Common myeloid progenitor, CD34-positive (primary cell): Measurements from ENCODE around the gene CCDC69.
"Not testable (repeated sequence)": the region's sequence is repeated elsewhere in the genome, so short reads cannot be mapped to it uniquely, and the experiment has no call there.

Source experiments
- CTCF ChIA-PET: fragments of 350-600 bp; sonication (Branson Sonifier 250); formaldehyde crosslinking; loops from one replicate; lab custom pipeline; 2021; ENCODE audit warnings: antibody characterized with exemption; lab: Charles Lee
- POLR2A ChIA-PET: fragments of 350-600 bp; sonication (Branson Sonifier 250); formaldehyde crosslinking; loops from one replicate; lab custom pipeline; 2021; ENCODE audit warnings: antibody characterized with exemption; lab: Charles Lee
- DNase-seq, 3 donors: peaks; one replicate each; pipeline versions ENCODE4 v3.0.0 to v3.0.0-alpha.2; 2013
- H3K27ac ChIP-seq, 2 experiments: 1 replicate in 1 of 2; 2 replicates in 1 of 2; pipeline ENCODE4 v1.7.0; 2013; ENCODE audit warnings: inconsistent platforms in 2 of 2, low read length in 2 of 2, mild to moderate bottlenecking in 2 of 2, low read depth in 1 of 2, moderate library complexity in 1 of 2; ENCODE audit not compliant: severe bottlenecking in 2 of 2, insufficient read depth in 1 of 2, poor library complexity in 1 of 2
- H3K27me3 ChIP-seq, 5 experiments: replicated peaks in 2 of 5; 1 replicate in 3 of 5; 2 replicates in 2 of 5; pipeline versions ENCODE4 v1.6.1 to v1.7.0; 2013; ENCODE audit warnings: low read length in 4 of 5, mild to moderate bottlenecking in 2 of 5, moderate library complexity in 2 of 5, inconsistent platforms in 1 of 5; ENCODE audit not compliant: insufficient read depth in 5 of 5, control insufficient read depth in 4 of 5
- H3K36me3 ChIP-seq, 4 experiments: 1 replicate in 2 of 4; 2 replicates in 2 of 4; pipeline versions ENCODE4 v1.6.1 to v1.7.0; 2013; ENCODE audit warnings: low read length in 3 of 4, control low read depth in 1 of 4, mild to moderate bottlenecking in 1 of 4; ENCODE audit not compliant: control insufficient read depth in 4 of 4, insufficient read depth in 4 of 4
- H3K4me1 ChIP-seq, 4 experiments: 1 replicate in 3 of 4; 2 replicates in 1 of 4; pipeline versions ENCODE4 v1.6.1 to v1.7.1; 2013; ENCODE audit warnings: low read length in 3 of 4, mild to moderate bottlenecking in 3 of 4, control low read depth in 1 of 4, inconsistent platforms in 1 of 4, moderate library complexity in 1 of 4; ENCODE audit not compliant: control insufficient read depth in 4 of 4, insufficient read depth in 4 of 4; ENCODE audit errors: control extremely low read depth in 1 of 4
- H3K4me3 ChIP-seq, 7 experiments: 1 replicate in 4 of 7; 2 replicates in 3 of 7; pipeline versions ENCODE4 v1.5.1 to v1.7.0; 2013; ENCODE audit warnings: mild to moderate bottlenecking in 7 of 7, low read length in 6 of 7, moderate library complexity in 6 of 7, inconsistent platforms in 2 of 7, low read depth in 2 of 7, control low read depth in 1 of 7; ENCODE audit not compliant: insufficient read depth in 4 of 7, control insufficient read depth in 1 of 7; ENCODE audit errors: extremely low read depth in 1 of 7
- H3K9me3 ChIP-seq, 5 experiments: 1 replicate in 4 of 5; 2 replicates in 1 of 5; pipeline versions ENCODE4 v1.6.1 to v1.7.1; 2013; ENCODE audit warnings: low read length in 4 of 5, mild to moderate bottlenecking in 2 of 5, inconsistent platforms in 1 of 5, low read depth in 1 of 5, moderate library complexity in 1 of 5; ENCODE audit not compliant: control insufficient read depth in 4 of 5, insufficient read depth in 2 of 5; ENCODE audit errors: control extremely low read depth in 1 of 5
- whole genome bisulfite sequencing: methylation state at CpG from one replicate; pipeline ENCODE4 v1.1.5; 2013; ENCODE audit not compliant: insufficient coverage; 5-methylcytosine and 5-hydroxymethylcytosine counted together

Gene CCDC69

DNA sequence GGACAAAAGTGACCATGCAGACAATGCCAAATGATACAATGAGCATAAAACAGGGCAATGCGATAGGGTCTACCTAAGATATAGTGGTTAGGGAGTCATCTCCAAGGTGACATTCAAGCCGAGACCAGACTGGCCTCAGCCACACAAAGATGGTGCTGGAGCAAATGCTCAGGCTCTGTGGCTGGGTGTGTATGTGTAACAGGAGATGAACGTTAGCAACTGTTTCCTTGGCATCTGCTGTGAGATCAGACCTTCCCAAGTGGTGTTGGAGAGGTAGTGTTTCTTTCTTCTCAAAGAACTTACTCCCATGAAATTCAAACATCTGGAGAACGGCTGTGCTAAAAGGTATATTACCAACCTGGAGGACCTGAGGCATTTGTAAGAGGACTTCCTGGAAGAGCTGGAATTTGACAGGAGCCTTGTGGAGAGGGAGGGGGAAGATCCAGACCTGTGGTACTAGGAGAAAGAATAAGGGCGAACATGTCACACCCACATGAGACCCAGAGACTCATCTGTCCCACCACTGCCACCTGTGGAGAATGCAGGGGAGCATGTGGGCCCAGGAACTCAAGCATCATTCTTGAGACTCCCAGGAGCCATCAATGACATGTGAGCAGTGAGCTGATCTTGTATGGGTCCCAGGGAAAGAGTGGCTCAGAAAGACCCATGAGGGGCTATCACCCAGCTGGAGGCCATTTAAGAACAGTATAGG is 45.0 kb downstream of the CCDC69 start:
- WGBS: 100% methylated on average over 2 of the region's 5 CpGs
- Histone ChIP-seq H3K9me3 (no peaks in the 10 kb centered on the region), H3K27ac (no peak overlapping the region), H3K27me3 (no peaks in the 10 kb centered on the region), H3K4me3 (no peak overlapping the region), H3K4me1 (no peaks in the 10 kb centered on the region), H3K36me3 (peaks cover 3 to 41% (median 28%) of the 10 kb centered on the region in 4 experiments)
- ChIA-PET POLR2A (interaction anchor here (0.8 kb wide), 1 partner anchor 62 kb away, joined by 5 read pairs; no protein-coding TSS in a partner anchor), CTCF (interaction anchor here (1.3 to 1.6 kb wide), 4 partner anchors 12 to 63 kb away, joined by 3 to 6 read pairs (median 4); no protein-coding TSS in a partner anchor)
- DNase-seq: no peak

DNA sequence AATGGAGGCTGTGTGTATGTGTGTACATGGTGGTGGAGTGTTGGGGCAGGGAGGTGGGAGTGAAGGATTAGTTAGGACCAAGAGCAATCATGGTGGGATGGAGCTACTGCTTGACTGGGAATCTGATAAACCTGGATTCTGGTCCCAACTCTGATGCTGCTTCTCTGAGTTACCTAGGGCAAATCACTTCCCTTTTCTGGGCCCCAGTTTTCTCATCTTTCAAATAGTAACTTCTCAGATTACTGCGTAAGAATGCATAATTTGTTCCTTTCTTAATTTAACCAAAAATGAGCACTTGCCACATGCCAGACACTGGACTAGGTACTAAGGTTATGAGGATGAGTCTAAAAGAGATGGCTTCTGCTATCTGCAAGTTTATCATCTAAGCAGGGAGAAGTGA is 45.5 kb downstream of the CCDC69 start:
- no peak for DNase-seq
- H3K4me3 ChIP-seq: no peak overlapping the region
- H3K4me1 ChIP-seq: no peaks in the 10 kb centered on the region
- H3K27me3 ChIP-seq: no peaks in the 10 kb centered on the region
- H3K9me3 ChIP-seq: no peaks in the 10 kb centered on the region
- ChIA-PET CTCF (interaction anchor here (1.1 to 1.6 kb wide), 5 partner anchors 11 to 63 kb away, joined by 3 to 6 read pairs (median 3); no protein-coding TSS in a partner anchor), POLR2A (no interaction called here)
- H3K27ac ChIP-seq: no peak overlapping the region
- peaks cover 3 to 35% (median 22%) of the 10 kb centered on the region in 4 experiments for H3K36me3 ChIP-seq
- WGBS: 100% methylated on average over 1 of the region's 1 CpG

DNA sequence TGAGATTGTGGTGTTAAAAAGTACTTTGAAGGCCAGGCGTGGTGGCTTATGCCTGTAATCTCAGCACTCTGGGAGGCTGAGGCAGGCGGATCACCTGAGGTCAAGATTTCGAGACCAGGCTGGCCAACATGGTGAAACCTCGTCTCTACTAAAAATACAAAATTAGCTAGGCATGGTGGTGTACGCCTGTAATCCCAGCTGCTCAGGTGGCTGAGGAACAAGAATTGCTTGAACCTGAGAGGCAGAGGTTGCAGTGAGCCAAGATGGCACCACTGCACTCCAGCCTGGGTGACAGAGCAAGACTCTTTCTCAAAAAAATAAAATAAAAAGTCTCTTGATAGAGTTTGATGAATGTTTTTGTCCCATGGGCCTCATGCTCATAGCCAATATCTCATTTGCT is 47.6 kb downstream of the CCDC69 start:
- H3K27me3 ChIP-seq, H3K4me1 ChIP-seq, H3K4me3 ChIP-seq, POLR2A ChIA-PET, H3K9me3 ChIP-seq, H3K27ac ChIP-seq, DNase-seq: not testable (repeated sequence)
- peaks cover 0 to 15% (median 6%) of the 10 kb centered on the region in 4 experiments for H3K36me3 ChIP-seq
- CTCF ChIA-PET: interaction anchor here (0.9 to 1.7 kb wide), 6 partner anchors 11 to 59 kb away, joined by 3 to 6 read pairs (median 4); partner anchors contain the start of gene ANXA6
- 94% methylated on average over 3 of the region's 5 CpGs for WGBS

DNA sequence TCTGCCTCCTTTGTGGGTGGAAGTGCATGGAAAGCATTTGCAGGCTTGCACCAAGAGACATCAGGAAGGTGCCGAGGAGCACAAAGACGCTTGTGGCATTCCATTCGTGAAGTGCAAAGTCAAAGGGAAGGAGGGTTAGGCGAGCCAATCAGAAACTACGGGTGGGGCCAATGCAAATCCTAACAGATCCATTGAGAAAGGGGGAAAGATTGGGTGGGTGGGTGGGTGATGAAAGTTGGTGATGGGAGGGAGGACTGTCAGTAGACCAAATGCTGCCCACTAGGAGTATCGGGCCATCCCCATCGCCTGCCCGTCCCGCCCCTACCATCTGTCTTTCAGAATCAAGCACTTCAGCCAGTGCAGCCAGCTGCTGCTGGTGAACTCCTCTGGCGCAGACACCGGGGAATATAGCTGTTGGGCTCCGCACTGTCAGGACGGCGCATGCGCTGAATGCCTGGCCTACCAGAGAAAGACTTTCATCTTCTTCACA is 49.2 kb downstream of the CCDC69 start:
- H3K4me3 ChIP-seq: peak overlapping the region in 1 of 7 experiments; percentile 29
- no peaks in the 10 kb centered on the region for H3K4me1 ChIP-seq
- 88% methylated on average over 11 of the region's 15 CpGs for WGBS
- peaks cover 0 to 8% (median 2%) of the 10 kb centered on the region in 4 experiments for H3K36me3 ChIP-seq
- no peaks in the 10 kb centered on the region for H3K27me3 ChIP-seq
- ChIA-PET CTCF (interaction anchor here (0.9 to 1.0 kb wide), 3 partner anchors 9 to 49 kb away, joined by 3 to 4 read pairs (median 3); no protein-coding TSS in a partner anchor), POLR2A (no interaction called here)
- H3K27ac ChIP-seq: no peak overlapping the region
- H3K9me3 ChIP-seq: no peaks in the 10 kb centered on the region
- DNase-seq: no peak

DNA sequence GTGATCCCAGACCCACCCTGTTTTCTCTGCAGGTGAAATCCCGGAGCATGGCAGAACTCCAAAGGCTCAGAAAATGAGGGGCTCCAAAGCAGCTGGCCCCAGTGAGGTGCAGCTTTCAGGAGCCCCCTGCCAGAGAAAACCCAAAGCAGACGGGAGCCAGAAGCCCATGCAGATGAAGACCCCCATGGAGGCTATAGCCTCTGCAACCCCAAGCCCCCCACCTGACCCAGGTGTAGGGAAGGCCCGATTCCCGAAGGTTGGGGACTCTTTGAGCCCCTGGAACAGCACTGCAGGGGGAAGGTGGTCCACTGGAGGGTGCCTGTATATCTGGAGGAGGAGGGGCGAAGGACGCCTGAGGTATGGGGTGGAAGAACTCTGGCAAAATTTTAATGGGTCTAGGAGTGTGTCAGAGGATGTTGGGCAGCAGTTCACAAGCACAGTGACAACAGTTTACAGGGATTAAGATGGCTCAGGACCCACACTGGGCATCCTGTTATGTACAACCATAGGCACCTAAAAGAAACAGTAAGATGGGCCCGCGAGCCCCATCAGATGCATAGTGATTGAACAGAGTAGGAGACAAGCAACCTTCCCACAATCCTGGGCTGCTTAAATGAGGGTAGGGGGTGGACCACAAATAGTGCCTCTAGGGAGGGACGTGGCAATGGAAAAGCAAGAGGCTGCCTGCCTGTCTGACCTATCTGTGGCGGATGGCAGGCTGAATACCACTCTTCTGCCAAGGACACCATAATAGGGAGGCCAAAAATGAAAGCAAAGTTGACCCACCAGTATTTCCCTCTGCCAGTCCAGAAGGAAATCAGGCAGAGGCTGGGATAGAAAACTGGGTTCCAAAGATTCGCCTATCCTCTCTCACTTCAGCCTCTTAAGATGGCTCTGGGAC is 49.9 kb downstream of the CCDC69 start:
- peak overlapping the region in 1 of 7 experiments; percentile 29 for H3K4me3 ChIP-seq
- H3K27ac ChIP-seq: no peak overlapping the region
- no peaks in the 10 kb centered on the region for H3K9me3 ChIP-seq
- ChIA-PET CTCF (interaction anchor here (0.6 to 14.6 kb wide), 5 partner anchors 9 to 49 kb away, joined by 3 to 558 read pairs (median 3); no protein-coding TSS in a partner anchor), POLR2A (no interaction called here)
- DNase-seq: no peak
- H3K36me3 ChIP-seq: peaks cover 0 to 5% (median 2%) of the 10 kb centered on the region in 4 experiments
- no peaks in the 10 kb centered on the region for H3K4me1 ChIP-seq
- no peaks in the 10 kb centered on the region for H3K27me3 ChIP-seq
- WGBS: 100% methylated on average over 7 of the region's 11 CpGs

DNA sequence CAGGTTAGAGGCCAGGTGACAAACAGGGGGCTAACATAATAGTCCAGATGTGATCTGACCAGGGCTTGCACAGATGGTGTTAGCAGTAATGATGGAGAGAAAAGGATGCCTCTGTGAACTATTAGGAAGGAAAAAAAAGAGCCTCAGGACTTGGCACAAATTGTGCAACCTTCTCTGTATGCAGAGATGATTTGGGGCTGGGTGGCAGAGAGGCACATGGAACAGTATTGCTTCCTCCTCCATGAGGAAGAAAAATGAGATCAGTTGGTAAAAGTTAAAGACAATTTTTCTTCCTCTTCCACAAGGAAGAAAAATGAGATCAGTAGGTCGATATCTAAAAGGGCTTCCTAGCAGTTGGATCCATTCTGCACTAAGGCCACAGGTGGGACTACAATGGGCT is 52.4 kb downstream of the CCDC69 start:
- no peaks in the 10 kb centered on the region for H3K36me3 ChIP-seq
- no peak overlapping the region for H3K27ac ChIP-seq
- no peaks in the 10 kb centered on the region for H3K27me3 ChIP-seq
- 80% methylated on average over 1 of the region's 1 CpG for WGBS
- no peak for DNase-seq
- POLR2A ChIA-PET: interaction anchor here (0.6 to 1.1 kb wide), 2 partner anchors 10 to 31 kb away, joined by 4 to 5 read pairs; no protein-coding TSS in a partner anchor
- no peak overlapping the region for H3K4me3 ChIP-seq
- H3K9me3 ChIP-seq: no peaks in the 10 kb centered on the region
- CTCF ChIA-PET: interaction anchor here (0.6 to 14.6 kb wide), 3 partner anchors 10 to 74 kb away, joined by 3 to 558 read pairs (median 4); no protein-coding TSS in a partner anchor
- H3K4me1 ChIP-seq: no peaks in the 10 kb centered on the region
